DMS 273 treated with DMSO at 0.1 percent for 48 hours (cell line): ENCODE measurements around the gene RAB20.

Experiments used
- DNase-seq: peaks from one replicate; lab custom pipeline; 2025; lab: John Stamatoyannopoulos, UW

RAB20 gene

DNA sequence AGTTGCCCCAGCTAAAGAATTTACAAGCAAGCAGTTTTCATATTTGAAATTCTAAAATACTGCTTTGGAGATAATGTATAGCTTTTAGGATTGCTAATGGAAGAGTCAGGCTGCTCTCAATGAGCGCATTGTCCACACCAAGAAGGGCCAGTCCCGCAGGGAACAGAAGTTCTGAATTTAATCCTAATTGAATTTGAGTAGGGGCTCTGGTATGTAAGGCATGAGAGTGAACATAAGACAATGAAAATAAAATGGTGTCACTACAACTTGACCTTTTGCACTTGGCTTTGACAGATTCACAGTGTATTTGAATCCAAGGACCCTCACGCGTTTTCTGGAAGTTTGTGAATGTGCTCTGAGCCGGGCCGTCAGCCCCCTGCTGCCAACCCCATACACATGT lies 32.6 kb downstream of the RAB20 start:
- DNase-seq = no peak

DNA sequence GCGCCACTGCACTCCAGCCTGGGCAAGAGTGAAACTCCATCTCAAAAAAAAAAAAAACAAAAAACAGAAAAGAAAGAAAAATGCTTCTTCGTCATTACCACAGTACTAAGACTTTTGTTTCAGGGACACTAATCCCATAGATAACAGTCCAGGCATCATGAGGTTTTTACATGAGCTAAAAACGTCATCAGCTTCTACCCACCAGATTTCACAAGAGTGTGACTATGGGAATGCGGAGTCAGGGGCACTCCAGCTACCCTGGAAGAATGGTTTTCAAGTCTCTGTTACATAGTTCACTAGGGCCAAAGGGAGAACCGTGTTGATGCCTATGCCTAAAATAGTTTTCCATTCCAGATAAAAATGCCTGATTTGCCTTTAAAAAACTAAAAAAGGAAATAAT lies 33.2 kb downstream of the RAB20 start:
- DNase-seq = no peak

DNA sequence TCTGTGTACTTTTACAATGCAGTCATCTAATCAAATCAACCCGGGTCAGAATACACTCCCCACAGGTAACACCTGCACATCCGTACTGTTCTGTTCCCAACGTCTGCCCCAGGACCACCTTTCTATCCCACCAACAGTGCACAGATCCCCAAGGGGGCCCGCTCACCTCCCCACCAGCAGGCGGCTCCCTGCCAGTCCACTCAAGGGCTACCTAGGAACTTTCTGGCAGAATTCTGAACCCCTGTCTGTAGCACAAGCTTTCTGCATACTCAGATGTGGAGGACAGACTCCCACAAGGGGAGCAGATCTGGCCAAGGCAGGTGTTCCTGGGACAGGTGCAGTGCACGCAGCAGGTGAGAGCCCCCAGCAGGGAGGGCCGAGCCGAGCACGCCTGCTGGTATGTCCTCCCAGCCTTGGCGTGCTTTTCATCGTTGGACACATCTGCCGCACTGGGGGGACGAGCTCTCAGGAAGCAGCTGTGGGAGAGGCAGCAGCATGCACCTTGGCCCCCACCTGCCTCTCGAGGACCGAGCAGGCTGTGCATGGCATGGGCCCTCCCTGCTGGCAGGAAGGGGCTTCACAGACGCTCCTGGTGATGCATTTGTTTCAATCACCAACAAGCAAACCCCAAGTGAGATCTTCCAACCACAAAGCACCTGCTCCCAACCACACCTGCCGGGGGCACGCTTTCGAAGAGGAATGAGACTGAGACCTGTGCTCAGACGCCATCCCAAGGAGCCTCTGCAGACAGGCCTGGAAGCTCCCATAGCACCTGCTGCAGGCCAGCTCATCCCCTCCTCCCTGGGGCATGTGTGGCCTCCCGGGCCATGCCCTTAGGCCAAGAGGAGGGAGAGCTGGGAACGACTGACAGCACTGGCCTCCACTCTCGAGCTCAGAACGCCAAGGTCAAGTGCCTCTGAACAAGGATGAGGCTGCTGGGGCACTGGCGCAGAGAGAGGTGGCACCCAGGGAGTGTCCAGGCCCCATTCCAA lies 35.9 kb downstream of the RAB20 start:
- DNase-seq = no peak

DNA sequence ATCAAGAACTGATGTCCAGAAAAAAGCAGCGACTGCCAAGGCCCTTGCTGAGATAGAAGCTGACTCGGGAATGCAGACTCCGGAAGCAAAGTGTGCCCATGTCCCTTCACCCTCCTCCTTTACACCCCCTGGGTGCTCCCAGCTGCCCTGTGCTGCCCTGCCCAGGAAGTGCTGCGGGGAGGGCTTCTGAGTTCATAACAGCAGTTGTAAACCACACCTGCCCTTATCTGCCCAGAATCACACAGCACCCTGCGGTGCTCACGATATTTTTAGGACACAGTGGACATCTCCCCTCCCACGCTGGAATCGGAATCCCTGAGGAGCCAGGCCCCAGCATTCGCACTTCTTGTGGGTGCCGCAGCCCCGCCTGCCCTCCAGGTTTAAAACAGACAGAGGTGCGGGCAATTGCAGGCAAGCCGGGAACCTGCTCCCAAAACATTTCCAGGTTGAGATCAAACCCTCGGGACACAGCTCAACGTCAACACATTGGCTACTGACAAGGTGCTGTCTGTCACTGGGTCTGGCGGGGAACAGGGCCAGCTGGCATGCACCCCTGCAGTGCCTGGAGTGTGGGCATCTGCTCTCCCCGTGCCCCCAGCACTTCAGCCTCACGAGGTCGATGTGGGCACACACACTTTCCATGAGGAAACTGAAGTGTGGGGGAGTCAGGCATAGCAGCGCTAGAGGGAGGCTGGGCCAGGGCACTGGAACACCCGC lies 36.8 kb downstream of the RAB20 start:
- DNase-seq = no peak

DNA sequence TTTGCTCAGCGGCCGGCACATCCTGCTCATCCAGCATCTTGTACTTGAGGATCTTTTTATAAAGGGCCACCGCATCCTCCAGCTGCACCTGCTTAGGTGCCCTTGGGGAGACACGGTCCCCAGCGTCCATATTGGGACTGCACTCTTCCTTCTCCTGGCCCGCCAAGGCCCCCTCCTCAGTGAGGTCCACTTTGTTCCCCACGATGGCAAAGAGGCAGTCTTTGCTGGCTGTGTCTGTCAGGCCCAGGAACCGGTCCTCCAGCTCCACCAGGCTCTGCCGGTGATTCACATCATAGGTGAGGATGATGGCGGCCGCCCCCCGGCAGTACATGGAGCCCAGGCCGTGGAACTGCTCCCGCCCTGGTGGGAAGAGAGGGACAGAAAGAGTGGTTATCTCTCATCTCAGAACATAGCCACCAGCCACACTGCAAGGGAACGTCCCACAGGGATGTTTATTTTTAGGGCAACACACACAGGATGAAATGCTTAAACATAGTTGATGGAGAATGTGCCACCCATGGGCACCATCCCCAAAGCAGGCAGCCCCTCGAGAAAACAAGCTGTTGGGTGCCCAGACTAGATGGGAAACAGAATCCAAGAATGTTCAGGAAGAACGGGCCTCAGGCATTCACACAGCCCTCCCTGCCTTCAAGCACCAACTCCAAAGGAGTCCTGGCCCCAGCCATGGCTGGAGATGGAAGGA lies 37.5 kb downstream of the RAB20 start:
- DNase-seq = no peak

DNA sequence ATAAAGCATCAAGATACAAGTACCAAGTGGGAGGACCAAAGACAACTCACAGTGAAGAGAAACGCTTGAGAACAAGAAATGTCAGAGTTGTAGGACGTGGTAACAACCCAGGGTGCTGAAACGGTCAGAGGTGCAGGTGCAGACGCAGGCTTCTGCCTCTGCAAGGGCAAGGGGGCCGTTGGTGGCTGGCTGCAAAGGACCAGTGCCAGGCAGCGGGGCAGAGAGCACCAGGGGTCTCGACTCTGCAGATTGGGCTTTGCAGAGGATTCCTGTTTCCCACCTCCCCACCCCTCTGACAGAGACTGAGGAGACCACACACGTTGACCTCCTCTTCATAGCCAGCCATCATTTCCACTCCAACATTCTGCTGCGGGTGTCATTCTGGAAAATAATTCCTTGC lies 38.3 kb downstream of the RAB20 start:
- DNase-seq = no peak

DNA sequence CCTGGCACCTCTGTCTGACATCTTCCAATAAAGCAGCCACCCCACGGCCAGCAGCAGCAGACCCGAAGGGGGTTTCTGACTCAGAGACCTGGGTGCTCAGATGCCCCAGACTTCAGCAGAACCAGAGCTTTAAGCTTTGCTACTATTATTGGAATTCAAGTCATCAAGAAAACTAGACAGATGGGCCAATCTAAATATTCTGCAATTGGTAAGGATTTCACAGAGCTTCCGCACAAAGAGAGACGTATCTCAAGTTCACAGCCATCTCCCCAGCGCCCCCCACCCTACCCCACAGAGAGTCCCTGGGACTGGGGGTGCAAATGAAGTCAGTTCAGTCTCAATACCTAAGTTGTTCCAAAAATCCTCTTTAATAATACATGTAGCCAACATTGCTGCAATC lies 38.8 kb downstream of the RAB20 start:
- no peak for DNase-seq

DNA sequence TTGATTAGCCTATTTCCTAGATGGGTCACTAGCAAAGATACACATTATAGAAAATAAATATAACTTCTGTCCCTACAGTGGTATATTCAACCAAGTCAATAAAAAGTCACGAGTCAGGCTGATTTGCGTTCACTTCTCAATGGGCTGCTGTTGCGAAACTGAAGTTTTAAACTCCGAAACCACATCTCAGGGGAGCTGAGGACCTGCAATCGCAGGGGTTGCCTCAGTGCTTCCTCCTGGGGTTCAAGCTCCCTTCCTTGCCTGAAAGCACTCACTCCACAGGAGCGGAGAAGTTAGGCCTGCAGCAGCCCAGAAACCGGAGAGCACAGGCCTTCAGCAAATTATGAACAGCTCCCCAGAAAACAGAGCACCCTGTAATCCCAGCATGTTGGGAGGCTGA lies 39.6 kb downstream of the RAB20 start:
- no peak for DNase-seq

DNA sequence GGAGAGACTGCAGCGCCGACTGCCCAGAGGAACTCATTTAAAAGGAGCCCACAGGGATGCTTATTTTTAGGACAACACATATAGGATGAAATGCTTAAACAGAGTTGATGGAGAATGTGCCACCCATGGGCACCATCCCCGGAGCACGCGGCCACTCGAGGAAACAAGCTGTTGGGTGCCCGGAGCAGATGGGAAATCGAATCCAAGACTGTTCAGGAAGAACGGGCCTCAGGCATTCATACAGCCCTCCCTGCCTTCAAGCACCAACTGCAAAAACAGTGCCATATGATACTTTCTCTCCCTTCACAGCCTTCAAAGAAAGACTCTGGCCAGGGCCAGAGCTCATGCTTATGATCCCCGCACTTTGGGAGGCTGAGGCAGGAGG lies 40.2 kb downstream of the RAB20 start:
- no peak for DNase-seq

DNA sequence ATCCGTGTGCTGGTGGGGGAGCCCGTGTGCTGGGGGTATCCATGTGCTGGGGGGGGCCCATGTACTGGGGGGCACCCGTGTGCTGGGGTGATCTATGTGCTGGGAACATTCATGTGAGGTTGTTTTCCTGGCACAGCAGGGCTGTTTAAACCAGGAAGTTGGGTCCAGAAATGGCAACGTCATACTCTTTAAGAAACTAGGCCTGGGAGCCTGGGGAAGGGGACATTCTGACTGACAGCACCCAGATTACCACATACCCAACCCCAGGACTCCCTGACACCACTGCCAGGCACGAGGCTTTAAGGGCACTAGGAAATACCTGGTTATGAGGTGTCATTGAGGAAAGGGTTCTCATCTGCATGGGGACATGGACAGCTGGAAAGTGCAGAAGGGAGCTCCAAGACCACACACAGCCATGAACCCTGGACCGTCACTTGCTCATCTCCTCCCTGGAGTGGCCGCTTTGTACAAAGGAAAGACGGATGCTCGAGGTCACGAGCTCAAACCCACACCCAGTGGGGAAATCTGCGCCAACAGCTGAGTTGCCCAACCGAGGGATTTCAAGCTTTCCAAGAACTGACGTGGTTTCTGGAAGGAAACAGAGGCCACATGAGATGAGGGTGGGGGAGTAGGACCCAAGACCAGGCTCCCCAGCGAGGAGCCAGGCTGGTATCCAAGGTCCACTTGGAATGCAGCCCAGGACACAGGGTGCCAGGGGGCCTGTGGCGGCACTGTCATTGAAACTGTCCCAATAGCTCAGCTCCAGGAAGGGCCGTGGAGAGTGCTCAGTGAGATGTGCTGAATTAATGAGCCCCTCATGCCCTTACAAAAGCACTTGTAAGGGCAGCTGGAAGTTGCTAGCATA lies 40.9 kb downstream of the RAB20 start:
- DNase-seq = no peak

DNA sequence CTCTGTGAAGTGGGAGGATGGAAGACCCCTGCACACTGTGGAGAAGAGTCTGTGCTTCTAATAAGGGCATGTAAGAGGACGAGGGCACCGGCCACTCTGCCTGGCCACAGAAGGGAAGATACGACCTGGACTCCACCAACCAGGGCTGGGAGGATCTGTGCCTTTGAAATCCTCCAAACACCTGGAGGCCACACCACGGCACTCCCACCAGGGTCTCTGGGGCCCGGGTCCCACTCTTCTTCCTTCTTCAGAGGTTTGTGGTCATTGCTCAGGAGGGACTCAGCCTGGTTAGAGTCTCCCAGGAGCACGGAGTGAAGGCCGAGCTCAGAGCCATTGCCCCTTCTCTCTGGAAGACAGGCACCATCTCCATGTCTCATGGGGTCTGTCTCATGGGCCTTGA lies 42.0 kb downstream of the RAB20 start:
- no peak for DNase-seq

DNA sequence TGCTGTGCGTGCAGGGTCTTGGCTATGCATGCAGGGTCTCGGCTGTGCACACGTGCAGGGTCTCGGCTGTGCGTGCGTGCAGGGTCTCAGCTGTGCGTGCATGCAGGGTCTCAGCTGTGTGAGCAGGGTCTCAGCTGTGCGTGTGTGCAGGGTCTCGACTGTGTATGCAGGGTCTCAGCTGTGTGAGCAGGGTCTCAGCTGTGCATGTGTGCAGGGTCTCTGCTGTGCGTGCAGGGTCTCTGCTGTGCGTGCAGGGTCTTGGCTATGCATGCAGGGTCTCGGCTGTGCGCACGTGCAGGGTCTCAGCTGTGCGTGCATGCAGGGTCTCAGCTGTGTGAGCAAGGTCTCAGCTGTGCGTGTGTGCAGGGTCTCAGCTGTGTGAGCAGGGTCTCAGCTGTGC lies 42.5 kb downstream of the RAB20 start:
- no peak for DNase-seq

DNA sequence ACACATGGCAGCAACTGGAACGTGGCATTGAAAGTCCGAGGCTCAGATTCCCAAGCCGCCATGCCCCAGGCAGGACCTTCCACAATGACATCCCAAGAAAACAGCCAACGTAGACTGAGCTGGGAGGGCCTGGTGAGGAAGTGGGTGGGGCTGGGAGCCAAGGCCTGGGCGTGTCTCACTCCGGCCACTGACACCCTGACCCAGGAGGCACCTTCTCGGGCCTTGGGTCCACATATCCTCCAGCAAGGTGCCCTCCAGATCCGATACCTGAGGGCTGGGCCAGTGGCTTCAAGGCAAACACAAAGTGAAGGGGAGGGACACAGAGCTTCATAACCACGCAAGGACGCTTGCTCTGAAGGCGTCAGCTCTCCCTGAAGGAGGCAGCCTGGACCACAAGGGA lies 43.0 kb downstream of the RAB20 start:
- DNase-seq = no peak

DNA sequence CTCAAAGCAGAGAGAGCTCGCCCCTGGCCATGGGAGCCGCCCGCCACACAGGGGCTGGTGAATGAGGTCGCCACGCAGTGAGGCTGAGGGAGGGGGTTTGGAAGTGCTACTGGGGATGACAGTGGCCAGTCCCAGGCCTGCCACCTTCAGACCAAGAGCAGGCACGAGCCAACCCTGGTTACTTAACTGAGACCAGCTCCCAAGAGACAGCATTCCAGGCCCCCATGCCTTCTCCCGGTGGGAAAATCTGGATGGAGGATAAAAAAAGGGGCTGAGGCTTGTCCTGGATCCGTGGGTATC lies 43.3 kb downstream of the RAB20 start:
- no peak for DNase-seq

DNA sequence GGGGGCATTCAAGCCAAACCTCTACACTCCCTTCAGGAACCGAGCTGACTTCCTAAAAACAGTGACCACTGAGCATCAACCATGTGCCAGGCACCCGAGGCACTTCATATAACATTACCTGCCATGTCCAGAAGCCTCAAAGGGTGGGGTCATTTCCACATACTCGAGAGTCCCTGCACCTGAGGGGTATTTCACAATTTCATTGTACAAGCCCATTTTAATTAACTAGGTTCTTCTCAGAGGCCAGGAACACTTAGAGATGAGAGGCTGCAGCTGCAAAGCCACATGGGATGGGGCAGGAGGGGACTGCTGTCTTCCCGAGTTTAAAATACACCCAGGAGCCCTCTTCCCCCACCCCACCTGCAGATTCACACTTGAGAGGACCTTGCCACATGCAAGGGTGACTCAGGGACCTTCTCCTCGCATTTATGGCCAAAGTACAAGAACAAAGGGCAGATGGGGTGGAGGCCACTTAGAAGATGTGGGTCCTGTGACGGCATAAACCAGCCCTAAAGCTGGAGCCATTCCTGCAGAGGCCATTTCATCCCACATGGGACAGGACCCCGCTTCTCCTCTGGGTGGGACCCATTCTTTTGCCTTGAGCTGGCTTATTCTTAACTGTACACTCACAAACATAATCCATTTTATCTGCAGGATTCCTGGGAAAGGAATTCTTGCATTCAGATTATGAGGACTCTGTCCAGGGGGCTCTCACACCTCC lies 43.9 kb downstream of the RAB20 start:
- no peak for DNase-seq

DNA sequence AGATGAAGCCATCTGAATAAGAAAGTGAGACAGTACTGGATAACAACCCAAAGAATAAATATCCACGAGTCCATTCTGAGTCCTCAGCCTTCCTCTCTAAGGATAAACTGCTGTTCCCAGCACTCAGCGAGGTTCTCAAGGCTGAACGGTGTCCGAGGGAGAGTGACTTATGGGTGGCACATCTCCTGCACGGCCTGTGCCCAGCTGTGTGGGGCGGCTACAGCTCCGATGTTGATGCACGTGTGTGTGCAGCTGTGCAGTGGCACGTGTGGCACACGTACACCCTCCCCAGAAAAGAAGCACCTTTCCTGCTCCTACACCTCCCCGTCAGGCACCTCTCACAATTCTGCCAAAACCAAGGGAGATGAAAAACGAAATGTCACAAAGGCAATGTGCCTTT lies 45.0 kb downstream of the RAB20 start:
- DNase-seq = no peak

DNA sequence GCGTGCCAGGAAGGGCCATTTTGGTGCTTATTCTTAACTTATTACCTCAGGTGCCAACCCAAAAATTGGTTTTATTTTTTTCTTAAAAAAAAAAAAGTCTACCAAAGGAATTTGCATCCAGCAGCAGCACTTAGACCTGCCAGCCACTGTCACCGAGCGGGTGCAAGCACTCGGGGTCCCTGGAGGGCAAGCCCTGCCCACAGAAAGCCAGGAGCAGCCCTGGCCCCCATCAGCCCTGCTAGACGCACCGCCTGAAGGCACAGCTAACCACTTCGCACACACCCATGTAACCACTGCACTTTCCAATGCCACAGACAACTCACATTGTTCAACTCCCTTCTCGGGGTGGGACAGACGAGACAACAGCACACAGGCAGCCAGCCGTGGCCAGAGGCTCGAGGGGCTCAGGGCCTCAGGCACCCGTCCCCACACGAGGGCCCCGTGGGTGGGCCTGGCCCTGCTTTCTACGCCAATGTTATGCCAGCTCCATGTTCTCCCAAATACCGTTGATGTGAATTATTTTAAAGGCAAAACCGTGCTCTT lies 49.3 kb downstream of the RAB20 start:
- no peak for DNase-seq

DNA sequence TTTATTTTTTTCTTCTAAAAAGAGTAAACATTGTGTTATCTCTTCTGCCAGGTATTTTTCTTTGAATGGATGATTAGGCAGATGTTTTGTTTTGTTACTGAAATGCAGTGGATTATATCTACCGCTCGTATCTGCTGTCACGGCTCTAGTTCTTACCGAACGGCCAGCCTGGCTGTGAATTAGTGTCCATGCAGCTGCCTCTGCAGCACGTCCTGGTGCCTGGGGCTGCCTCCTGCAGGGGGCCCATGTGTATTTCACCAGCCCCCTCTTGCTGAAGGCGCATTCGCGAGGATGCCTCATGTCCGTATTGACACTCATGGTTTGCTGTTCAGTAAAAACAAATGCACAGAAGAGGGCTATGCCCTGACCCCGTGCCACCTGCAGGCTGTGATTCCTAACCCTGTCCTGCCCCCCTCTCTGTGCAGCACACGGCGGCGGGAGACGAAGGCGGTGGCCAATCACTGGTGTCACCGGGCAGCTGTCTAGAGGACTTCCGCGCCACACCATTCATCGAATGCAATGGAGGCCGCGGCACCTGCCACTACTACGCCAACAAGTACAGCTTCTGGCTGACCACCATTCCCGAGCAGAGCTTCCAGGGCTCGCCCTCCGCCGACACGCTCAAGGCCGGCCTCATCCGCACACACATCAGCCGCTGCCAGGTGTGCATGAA lies 49.9 kb downstream of the RAB20 start:
- DNase-seq = no peak

DNA sequence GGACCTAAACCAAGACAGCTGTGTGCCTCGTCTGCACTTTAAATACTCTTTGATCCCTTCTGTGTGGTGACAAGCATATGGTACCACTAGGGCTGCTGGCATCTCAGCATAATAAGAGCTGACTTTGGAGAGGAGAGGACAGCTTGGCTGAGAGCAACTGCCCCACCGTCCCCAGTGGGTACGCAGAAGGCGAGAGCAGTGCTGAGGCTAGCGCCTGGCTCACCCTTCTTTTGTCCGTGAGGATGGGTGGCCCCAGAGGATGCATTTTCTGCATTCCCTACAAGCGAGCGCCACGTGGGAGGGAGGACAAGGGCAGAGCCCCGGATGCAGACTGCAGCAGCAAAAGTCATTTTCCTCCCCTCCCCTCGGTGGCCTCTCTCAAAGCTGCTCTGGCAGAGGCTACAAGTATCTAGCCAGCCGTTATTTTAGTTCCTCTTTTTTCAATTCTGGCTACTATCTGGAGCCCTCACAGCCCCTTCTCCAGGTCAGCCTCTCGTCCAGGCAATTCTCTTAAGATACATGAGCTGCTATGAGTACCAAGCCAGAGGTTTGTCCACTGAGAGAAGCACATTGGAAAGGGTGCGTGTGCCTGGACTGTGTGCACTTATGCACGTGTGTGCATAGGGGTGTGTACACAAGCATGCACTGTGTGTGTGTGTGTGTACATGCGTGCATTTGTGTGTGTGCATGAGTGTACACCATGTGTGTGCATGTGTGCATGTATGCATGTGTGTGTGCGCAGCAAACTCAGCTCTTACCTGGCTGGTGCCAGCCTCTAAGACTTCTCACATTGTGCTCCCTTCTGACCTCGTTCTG lies 51.3 kb downstream of the RAB20 start:
- no peak for DNase-seq

DNA sequence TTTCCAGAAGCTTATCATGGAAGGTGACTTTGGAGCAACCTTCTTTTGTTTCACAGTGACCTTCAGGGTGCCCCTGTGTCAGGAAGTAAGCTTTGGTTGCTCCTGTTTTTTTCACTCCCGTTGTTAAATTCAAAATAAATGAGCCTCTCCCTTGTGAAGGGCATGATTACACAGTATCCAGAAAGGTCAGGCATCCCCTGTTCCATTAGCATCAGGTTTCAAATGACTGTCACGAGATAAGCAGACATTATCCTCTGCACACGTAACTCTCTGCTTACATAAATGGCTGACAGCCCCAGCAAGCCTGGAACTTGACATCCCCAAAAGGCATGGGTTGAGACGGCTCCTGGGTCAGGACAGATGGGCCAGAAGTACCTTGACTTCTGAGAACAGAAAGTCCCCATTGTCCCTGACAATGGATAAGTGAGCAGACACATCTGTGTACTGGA lies 52.0 kb downstream of the RAB20 start:
- DNase-seq = no peak
